SK-N-SH treated with all-trans-retinoic acid at 6 μM for 48 hours (cell line): ENCODE results near the gene ZMYM2.

Experiments used
- ATAC-seq: fragments of 200-7000 bp; cut with Tn5 transposase; 3 replicates; pipeline ENCODE4 v1.9.1; 2020; ENCODE audit warnings: mild to moderate bottlenecking, moderate library complexity
- ARNTL ChIP-seq: fragments of 450-650 bp; formaldehyde crosslinking; IDR thresholded peaks from 2 replicates; pipeline ENCODE4 v1.5.0; 2020; ENCODE audit warnings: low read depth, mild to moderate bottlenecking, moderate library complexity, borderline replicate concordance
- BACH2 ChIP-seq: fragments of 250-450 bp; sonication (Bioruptor Pico); IDR thresholded peaks from 2 replicates; pipeline ENCODE4 v1.9.0; 2021; ENCODE audit warnings: mild to moderate bottlenecking, borderline replicate concordance
- CSDC2 ChIP-seq: fragments of 250-450 bp; sonication (Bioruptor Pico); IDR thresholded peaks from 2 replicates; pipeline ENCODE4 v1.5.0; 2020; ENCODE audit warnings: mild to moderate bottlenecking, moderate library complexity
- ESRRG ChIP-seq: fragments of 250-450 bp; sonication (Bioruptor Pico); IDR thresholded peaks from 2 replicates; pipeline ENCODE4 v1.6.1; 2021; ENCODE audit warnings: mild to moderate bottlenecking
- GLIS3 ChIP-seq: fragments of 250-450 bp; sonication (Bioruptor Pico); IDR thresholded peaks from 2 replicates; pipeline ENCODE4 v1.5.0; 2020; ENCODE audit warnings: mild to moderate bottlenecking, moderate library complexity
- ISL1 ChIP-seq: fragments of 250-450 bp; sonication (Bioruptor Pico); IDR thresholded peaks from 2 replicates; pipeline ENCODE4 v2.1.2; 2022; ENCODE audit warnings: mild to moderate bottlenecking, moderate library complexity
- PPARA ChIP-seq: fragments of 250-450 bp; sonication (Bioruptor Pico); IDR thresholded peaks from 2 replicates; pipeline ENCODE4 v1.5.0; 2020; ENCODE audit warnings: mild to moderate bottlenecking, borderline replicate concordance
- RARB ChIP-seq: fragments of 250-450 bp; sonication (Bioruptor Pico); IDR thresholded peaks from 2 replicates; pipeline ENCODE4 v1.8.0; 2021; ENCODE audit warnings: mild to moderate bottlenecking, moderate library complexity
- SNAI2 ChIP-seq: fragments of 250-450 bp; sonication (Bioruptor Pico); IDR thresholded peaks from 2 replicates; pipeline ENCODE4 v1.5.0; 2020; ENCODE audit warnings: mild to moderate bottlenecking, moderate library complexity
- TCF4 ChIP-seq: fragments of 250-450 bp; sonication (Bioruptor Pico); IDR thresholded peaks from 2 replicates; pipeline ENCODE4 v1.8.0; 2021; ENCODE audit warnings: mild to moderate bottlenecking, moderate library complexity, borderline replicate concordance
- TOX ChIP-seq: fragments of 250-450 bp; sonication (Bioruptor Pico); IDR thresholded peaks from 2 replicates; pipeline ENCODE4 v1.8.0; 2021; ENCODE audit warnings: mild to moderate bottlenecking, moderate library complexity, borderline replicate concordance
- ZC3H10 ChIP-seq: fragments of 250-450 bp; sonication (Bioruptor Pico); IDR thresholded peaks from 2 replicates; pipeline ENCODE4 v1.5.1; 2021; ENCODE audit warnings: mild to moderate bottlenecking, moderate library complexity
- ZFP3 ChIP-seq: fragments of 250-450 bp; sonication (Bioruptor Pico); IDR thresholded peaks from 2 replicates; pipeline ENCODE4 v1.5.0; 2020; ENCODE audit warnings: mild to moderate bottlenecking, moderate library complexity
- ZNF565 ChIP-seq: fragments of 450-650 bp; formaldehyde crosslinking; conservative IDR thresholded peaks from 2 replicates; pipeline ENCODE4 v1.5.0; 2020; ENCODE audit warnings: low read depth, mild to moderate bottlenecking, moderate library complexity
- ZNF70 ChIP-seq: fragments of 450-650 bp; formaldehyde crosslinking; IDR thresholded peaks from 2 replicates; pipeline ENCODE4 v1.5.0; 2020; ENCODE audit warnings: mild to moderate bottlenecking, moderate library complexity
- ZNF8 ChIP-seq: fragments of 450-650 bp; formaldehyde crosslinking; IDR thresholded peaks from 2 replicates; pipeline ENCODE4 v1.5.0; 2020; ENCODE audit warnings: mild to moderate bottlenecking, moderate library complexity
- TF ChIP-seq, protein P1 (sequence below): fragments of 250-450 bp; sonication (Bioruptor Pico); IDR thresholded peaks from 2 replicates; pipeline ENCODE4 v1.5.1; 2020; ENCODE audit warnings: low read depth, mild to moderate bottlenecking, moderate library complexity
- TF ChIP-seq, protein P2 (sequence below): fragments of 250-450 bp; sonication (Bioruptor Pico); IDR thresholded peaks from 2 replicates; pipeline ENCODE4 v1.5.1; 2021; ENCODE audit warnings: mild to moderate bottlenecking, moderate library complexity
- TF ChIP-seq, protein P3 (sequence below): fragments of 250-450 bp; sonication (Bioruptor Pico); IDR thresholded peaks from 2 replicates; pipeline ENCODE4 v1.8.0; 2020; ENCODE audit warnings: mild to moderate bottlenecking, moderate library complexity, borderline replicate concordance
- TF ChIP-seq, protein P4 (sequence below): fragments of 250-450 bp; sonication (Bioruptor Pico); IDR thresholded peaks from 2 replicates; pipeline ENCODE4 v1.5.0; 2020; ENCODE audit warnings: mild to moderate bottlenecking, moderate library complexity

Gene ZMYM2

DNA sequence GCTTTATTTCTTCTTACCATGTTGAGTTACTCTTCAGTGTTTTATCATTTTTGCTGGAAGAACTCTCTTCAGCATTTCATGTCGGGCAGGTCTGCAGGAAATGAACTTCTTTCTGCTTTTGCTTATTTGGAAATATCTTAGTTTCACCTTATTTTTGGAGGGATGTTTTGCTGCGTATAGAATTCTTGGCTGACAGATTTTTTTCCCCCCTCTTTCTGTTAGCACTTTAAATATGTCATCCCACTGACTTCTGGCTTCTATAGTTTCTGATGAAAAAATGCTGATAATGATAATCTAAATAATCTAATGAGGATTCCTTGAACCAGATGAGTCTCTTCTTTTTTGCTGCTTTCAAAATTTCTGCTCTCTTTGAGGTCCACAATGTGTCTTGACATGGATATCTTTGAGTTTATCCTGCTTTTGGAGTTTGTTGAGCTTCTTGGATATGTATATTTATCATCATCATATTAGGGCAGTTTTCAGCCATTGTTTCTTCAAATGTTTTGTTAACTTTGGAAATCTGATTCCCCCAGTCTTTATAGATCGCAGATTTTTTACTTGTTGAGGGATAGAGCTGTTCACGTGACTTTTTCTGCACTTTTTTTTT lies 20.4 kb downstream of the ZMYM2 start:
- no peak for ATAC-seq
- no peak for TF ChIP-seq CSDC2 (CRISPR knock-in tag)
- TF ChIP-seq ZNF565 (CRISPR knock-in tag): no peak
- TF ChIP-seq ISL1 (CRISPR knock-in tag): no peak

DNA sequence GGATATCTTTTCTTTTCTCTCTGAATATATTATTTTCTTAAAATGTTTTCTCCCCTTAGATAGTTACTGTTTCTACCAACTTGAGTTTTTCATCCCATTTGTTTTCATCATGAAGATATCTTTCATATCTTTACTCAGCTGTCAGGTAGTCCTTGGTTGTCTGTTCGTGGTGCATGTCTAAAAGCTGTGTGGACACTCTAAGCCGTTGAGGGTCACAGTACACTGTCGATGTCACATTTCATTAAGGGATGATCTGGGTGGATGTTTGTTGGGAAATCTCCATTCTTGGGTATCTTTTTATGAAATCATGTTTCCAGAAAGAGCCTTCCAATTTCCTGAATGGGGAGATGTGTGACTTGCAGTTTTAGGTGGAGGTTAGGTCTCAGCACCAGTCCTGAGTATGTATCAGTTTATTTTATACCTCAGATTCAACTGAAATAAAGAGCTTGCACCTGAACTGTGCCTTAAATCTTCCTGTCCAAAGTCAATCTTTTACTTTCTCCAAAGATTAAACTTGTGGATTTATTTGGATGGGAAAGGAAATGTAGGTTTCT lies 23.2 kb downstream of the ZMYM2 start:
- TF ChIP-seq ZC3H10 (no peak), ARNTL (CRISPR knock-in tag) (no peak), ZNF70 (CRISPR knock-in tag) (no peak), SNAI2 (CRISPR knock-in tag) (no peak), ZNF8 (no peak), PPARA (no peak), TOX (CRISPR knock-in tag) (no peak), GLIS3 (no peak), ZFP3 (CRISPR knock-in tag) (no peak), BACH2 (CRISPR knock-in tag) (no peak)
- TF ChIP-seq, protein P1, sequence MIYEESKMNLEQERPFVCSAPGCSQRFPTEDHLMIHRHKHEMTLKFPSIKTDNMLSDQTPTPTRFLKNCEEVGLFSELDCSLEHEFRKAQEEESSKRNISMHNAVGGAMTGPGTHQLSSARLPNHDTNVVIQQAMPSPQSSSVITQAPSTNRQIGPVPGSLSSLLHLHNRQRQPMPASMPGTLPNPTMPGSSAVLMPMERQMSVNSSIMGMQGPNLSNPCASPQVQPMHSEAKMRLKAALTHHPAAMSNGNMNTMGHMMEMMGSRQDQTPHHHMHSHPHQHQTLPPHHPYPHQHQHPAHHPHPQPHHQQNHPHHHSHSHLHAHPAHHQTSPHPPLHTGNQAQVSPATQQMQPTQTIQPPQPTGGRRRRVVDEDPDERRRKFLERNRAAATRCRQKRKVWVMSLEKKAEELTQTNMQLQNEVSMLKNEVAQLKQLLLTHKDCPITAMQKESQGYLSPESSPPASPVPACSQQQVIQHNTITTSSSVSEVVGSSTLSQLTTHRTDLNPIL: no peak
- TF ChIP-seq, protein P2, sequence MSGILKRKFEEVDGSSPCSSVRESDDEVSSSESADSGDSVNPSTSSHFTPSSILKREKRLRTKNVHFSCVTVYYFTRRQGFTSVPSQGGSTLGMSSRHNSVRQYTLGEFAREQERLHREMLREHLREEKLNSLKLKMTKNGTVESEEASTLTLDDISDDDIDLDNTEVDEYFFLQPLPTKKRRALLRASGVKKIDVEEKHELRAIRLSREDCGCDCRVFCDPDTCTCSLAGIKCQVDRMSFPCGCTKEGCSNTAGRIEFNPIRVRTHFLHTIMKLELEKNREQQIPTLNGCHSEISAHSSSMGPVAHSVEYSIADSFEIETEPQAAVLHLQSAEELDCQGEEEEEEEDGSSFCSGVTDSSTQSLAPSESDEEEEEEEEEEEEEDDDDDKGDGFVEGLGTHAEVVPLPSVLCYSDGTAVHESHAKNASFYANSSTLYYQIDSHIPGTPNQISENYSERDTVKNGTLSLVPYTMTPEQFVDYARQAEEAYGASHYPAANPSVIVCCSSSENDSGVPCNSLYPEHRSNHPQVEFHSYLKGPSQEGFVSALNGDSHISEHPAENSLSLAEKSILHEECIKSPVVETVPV (CRISPR knock-in tag): no peak
- TF ChIP-seq, protein P3, sequence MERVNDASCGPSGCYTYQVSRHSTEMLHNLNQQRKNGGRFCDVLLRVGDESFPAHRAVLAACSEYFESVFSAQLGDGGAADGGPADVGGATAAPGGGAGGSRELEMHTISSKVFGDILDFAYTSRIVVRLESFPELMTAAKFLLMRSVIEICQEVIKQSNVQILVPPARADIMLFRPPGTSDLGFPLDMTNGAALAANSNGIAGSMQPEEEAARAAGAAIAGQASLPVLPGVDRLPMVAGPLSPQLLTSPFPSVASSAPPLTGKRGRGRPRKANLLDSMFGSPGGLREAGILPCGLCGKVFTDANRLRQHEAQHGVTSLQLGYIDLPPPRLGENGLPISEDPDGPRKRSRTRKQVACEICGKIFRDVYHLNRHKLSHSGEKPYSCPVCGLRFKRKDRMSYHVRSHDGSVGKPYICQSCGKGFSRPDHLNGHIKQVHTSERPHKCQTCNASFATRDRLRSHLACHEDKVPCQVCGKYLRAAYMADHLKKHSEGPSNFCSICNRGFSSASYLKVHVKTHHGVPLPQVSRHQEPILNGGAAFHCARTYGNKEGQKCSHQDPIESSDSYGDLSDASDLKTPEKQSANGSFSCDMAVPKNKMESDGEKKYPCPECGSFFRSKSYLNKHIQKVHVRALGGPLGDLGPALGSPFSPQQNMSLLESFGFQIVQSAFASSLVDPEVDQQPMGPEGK (CRISPR knock-in tag): no peak
- TF ChIP-seq, all 23 proteins: peak for 0
- peak; percentile 45; the same call in 2 of the 3 replicates for ATAC-seq

DNA sequence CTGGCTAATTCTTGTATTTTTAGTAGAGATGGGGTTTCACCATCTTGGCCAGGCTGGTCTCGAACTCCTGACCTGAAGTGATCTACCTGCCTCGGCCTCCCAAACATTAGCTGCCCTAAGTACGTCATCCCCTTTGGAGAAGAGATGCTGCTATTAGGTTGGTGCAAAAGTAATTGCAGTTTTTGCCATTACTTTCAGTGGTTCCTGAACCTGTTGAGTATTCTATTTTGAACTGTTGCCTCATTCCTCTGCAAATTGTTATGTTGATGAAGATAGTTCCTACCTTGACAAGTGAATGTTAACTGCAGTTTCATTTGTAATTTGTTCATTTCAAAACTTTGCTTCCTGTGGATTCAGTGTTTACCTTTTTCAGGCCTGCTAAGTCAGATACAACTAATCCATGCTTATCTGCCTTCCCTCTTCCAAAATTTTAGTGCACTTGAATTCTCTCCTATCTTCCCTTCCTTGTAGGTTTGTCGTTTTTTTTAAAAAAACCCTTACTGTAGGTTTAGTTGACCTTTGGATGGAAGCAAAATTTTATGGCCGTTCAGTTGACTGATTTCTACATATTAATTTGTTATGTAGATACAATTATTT lies 24.0 kb downstream of the ZMYM2 start:
- TF ChIP-seq ESRRG (CRISPR knock-in tag) (no peak), PPARA (no peak), TCF4 (CRISPR knock-in tag) (no peak), TOX (CRISPR knock-in tag) (no peak), GLIS3 (no peak), ZNF70 (CRISPR knock-in tag) (no peak), RARB (CRISPR knock-in tag) (no peak), ZNF8 (no peak), ISL1 (CRISPR knock-in tag) (no peak), ZC3H10 (no peak)
- TF ChIP-seq, protein P3 (CRISPR knock-in tag): no peak
- TF ChIP-seq, protein P2 (CRISPR knock-in tag): no peak
- TF ChIP-seq, protein P4, sequence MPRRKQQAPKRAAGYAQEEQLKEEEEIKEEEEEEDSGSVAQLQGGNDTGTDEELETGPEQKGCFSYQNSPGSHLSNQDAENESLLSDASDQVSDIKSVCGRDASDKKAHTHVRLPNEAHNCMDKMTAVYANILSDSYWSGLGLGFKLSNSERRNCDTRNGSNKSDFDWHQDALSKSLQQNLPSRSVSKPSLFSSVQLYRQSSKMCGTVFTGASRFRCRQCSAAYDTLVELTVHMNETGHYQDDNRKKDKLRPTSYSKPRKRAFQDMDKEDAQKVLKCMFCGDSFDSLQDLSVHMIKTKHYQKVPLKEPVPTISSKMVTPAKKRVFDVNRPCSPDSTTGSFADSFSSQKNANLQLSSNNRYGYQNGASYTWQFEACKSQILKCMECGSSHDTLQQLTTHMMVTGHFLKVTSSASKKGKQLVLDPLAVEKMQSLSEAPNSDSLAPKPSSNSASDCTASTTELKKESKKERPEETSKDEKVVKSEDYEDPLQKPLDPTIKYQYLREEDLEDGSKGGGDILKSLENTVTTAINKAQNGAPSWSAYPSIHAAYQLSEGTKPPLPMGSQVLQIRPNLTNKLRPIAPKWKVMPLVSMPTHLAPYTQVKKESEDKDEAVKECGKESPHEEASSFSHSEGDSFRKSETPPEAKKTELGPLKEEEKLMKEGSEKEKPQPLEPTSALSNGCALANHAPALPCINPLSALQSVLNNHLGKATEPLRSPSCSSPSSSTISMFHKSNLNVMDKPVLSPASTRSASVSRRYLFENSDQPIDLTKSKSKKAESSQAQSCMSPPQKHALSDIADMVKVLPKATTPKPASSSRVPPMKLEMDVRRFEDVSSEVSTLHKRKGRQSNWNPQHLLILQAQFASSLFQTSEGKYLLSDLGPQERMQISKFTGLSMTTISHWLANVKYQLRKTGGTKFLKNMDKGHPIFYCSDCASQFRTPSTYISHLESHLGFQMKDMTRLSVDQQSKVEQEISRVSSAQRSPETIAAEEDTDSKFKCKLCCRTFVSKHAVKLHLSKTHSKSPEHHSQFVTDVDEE (CRISPR knock-in tag): no peak
- TF ChIP-seq, protein P1: no peak
- no peak for ATAC-seq
